Measurements from ENCODE around the gene STX1A.
"Not testable (repeated sequence)": the region's sequence is repeated elsewhere in the genome, so short reads cannot be mapped to it uniquely, and the experiment has no call there.

STX1A gene

GRCh38 chr7:73671857-73672445 lies 47.5 kb downstream of the STX1A start:
- Histone ChIP-seq H3K4me3 (ENCODE audit: low read depth in 1 of 2, low read length in 2 of 2) (no peak overlapping the region), H3K27me3 (ENCODE audit: control insufficient read depth in 1 of 2, insufficient read depth in 2 of 2, low read length in 2 of 2) (no peaks in the 10 kb centered on the region), H3K9ac (ENCODE audit: low read depth in 1 of 2, low read length in 2 of 2) (no peak overlapping the region), H3K9me3 (ENCODE audit: control insufficient read depth in 1 of 2, low read length in 2 of 2) (no peaks in the 10 kb centered on the region), H3K27ac (ENCODE audit: low read depth, low read length) (no peak overlapping the region), H3K36me3 (ENCODE audit: control insufficient read depth in 1 of 2, insufficient read depth in 2 of 2, low read length in 2 of 2) (no peaks in the 10 kb centered on the region), H3K4me1 (ENCODE audit: control insufficient read depth in 1 of 2, insufficient read depth in 2 of 2, low read length in 2 of 2) (peaks cover 5 to 6% of the 10 kb centered on the region in 2 donors)

DNA sequence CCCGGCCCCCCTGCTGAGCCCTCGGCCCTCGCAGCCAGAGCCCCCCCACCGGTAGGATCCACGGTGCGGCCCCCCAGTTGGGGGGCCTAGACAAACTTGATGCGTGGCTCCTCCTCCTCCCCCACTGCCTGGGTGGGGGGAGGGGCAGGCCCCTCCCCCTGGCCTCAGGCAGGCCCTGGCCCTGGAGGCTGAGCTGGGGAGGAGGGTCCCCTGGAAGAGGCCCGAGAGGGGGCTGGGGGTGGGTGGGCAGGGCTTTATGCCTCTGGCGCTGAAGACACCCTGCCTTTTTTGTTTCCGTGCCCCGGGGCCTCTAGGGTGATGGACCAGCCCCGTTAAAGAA lies 48.2 kb downstream of the STX1A start:
- Histone ChIP-seq H3K36me3 (ENCODE audit: control insufficient read depth in 1 of 2, insufficient read depth in 2 of 2, low read length in 2 of 2) (no peaks in the 10 kb centered on the region), H3K27ac (ENCODE audit: low read depth, low read length) (no peak overlapping the region), H3K4me1 (ENCODE audit: control insufficient read depth in 1 of 2, insufficient read depth in 2 of 2, low read length in 2 of 2) (peaks cover 5 to 6% of the 10 kb centered on the region in 2 donors), H3K9me3 (ENCODE audit: control insufficient read depth in 1 of 2, low read length in 2 of 2) (no peaks in the 10 kb centered on the region), H3K27me3 (ENCODE audit: control insufficient read depth in 1 of 2, insufficient read depth in 2 of 2, low read length in 2 of 2) (no peaks in the 10 kb centered on the region), H3K4me3 (ENCODE audit: low read depth in 1 of 2, low read length in 2 of 2) (no peak overlapping the region), H3K9ac (ENCODE audit: low read depth in 1 of 2, low read length in 2 of 2) (no peak overlapping the region)

GRCh38 chr7:73669858-73670385 lies 49.5 kb downstream of the STX1A start:
- no peaks in the 10 kb centered on the region for H3K27me3 ChIP-seq (ENCODE audit: control insufficient read depth in 1 of 2, insufficient read depth in 2 of 2, low read length in 2 of 2)
- no peak overlapping the region for H3K4me3 ChIP-seq (ENCODE audit: low read depth in 1 of 2, low read length in 2 of 2)
- no peak overlapping the region for H3K9ac ChIP-seq (ENCODE audit: low read depth in 1 of 2, low read length in 2 of 2)
- H3K9me3 ChIP-seq (ENCODE audit: control insufficient read depth in 1 of 2, low read length in 2 of 2) = no peaks in the 10 kb centered on the region
- peaks cover 6 to 9% of the 10 kb centered on the region in 2 donors for H3K4me1 ChIP-seq (ENCODE audit: control insufficient read depth in 1 of 2, insufficient read depth in 2 of 2, low read length in 2 of 2)
- no peak overlapping the region for H3K27ac ChIP-seq (ENCODE audit: low read depth, low read length)
- H3K36me3 ChIP-seq (ENCODE audit: control insufficient read depth in 1 of 2, insufficient read depth in 2 of 2, low read length in 2 of 2) = no peaks in the 10 kb centered on the region

DNA sequence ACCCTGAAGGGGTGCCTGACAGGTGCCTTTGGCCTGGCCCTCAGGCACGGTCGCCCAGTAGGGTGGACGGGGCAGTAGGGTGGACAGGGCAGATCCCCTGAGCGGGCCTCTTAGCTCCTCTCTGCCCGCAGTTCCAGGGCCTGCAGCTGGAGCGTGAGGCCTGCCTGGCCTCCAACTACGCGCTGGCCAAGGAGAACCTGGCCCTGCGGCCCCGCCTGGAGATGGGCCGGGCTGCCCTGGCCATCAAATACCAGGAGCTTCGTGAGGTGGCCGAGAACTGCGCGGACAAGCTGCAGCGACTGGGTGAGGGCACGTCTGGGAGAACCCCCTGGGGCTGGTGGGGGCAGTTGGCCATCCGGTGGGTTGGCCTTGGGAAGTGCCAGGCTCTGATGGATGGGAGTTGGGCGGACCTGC lies 50.2 kb downstream of the STX1A start:
- no peaks in the 10 kb centered on the region for H3K36me3 ChIP-seq (ENCODE audit: control insufficient read depth in 1 of 2, insufficient read depth in 2 of 2, low read length in 2 of 2)
- no peak overlapping the region for H3K4me3 ChIP-seq (ENCODE audit: low read depth in 1 of 2, low read length in 2 of 2)
- H3K27me3 ChIP-seq (ENCODE audit: control insufficient read depth in 1 of 2, insufficient read depth in 2 of 2, low read length in 2 of 2) = no peaks in the 10 kb centered on the region
- H3K9me3 ChIP-seq (ENCODE audit: control insufficient read depth in 1 of 2, low read length in 2 of 2) = no peaks in the 10 kb centered on the region
- no peak overlapping the region for H3K9ac ChIP-seq (ENCODE audit: low read depth in 1 of 2, low read length in 2 of 2)
- H3K4me1 ChIP-seq (ENCODE audit: control insufficient read depth in 1 of 2, insufficient read depth in 2 of 2, low read length in 2 of 2) = peaks cover 6 to 9% of the 10 kb centered on the region in 2 donors
- no peak overlapping the region for H3K27ac ChIP-seq (ENCODE audit: low read depth, low read length)

DNA sequence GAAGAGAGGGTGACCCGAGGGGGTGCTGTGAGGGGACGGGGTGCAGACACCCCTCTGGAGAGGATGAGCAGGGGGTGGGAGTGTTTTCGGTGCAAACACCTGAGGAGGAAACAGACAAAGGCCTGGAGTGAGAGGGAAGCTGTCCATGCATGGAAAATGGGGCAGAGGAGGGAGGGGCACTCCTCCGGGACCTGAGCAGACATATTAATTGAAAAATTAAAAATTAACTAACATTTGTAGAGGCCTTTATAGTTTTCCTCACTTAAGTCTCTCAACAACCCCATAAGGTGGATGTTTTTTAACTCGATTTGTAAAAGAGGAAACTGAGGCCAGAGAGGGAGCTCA lies 50.6 kb downstream of the STX1A start:
- Histone ChIP-seq H3K9me3 (ENCODE audit: control insufficient read depth in 1 of 2, low read length in 2 of 2) (no peaks in the 10 kb centered on the region), H3K4me1 (ENCODE audit: control insufficient read depth in 1 of 2, insufficient read depth in 2 of 2, low read length in 2 of 2) (peaks cover 6 to 9% of the 10 kb centered on the region in 2 donors), H3K4me3 (ENCODE audit: low read depth in 1 of 2, low read length in 2 of 2) (peak overlapping the region; percentile 56 to 60), H3K27ac (ENCODE audit: low read depth, low read length) (no peak overlapping the region), H3K9ac (ENCODE audit: low read depth in 1 of 2, low read length in 2 of 2) (peak overlapping the region; percentile 43 to 59), H3K27me3 (ENCODE audit: control insufficient read depth in 1 of 2, insufficient read depth in 2 of 2, low read length in 2 of 2) (no peaks in the 10 kb centered on the region), H3K36me3 (ENCODE audit: control insufficient read depth in 1 of 2, insufficient read depth in 2 of 2, low read length in 2 of 2) (no peaks in the 10 kb centered on the region)

DNA sequence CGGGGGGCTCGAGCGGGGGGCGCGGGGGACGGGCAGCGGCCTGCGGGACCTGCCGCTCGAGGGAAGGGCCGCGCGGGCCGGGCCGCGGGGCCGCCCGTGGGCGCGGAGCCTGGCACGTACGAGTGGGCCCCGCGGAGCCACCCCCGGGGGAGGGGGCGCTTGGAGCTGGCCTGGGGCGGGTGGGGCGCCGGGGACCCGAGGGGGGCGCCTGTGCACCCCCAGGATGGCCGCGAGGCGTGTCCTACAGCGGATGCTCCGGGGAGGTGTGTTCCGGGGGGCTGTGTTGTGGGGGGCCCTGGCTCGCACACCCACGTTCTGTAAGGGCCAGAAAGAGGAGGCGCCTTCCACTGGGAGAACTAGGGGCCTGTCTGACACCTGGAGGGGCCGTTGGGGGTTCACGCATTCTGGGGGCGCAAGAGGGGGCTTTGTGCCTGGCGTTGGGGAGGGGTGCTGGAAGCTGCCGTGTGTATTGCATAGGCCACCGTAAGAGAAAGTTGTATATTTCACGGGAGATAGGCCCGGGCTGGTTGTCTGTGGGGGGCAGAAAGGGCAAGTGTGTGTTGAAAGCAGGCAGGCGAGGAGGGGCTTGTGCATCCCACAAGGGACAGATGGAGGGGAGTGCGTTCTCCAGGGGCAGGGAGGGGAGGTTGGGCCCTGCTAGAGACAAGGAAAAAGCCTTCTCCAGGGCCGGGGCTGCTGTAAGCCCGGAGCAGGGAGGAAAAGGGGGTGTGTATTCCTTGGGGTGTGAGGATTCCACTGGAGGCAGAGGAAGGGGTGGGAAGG lies 51.2 kb downstream of the STX1A start:
- no peaks in the 10 kb centered on the region for H3K9me3 ChIP-seq (ENCODE audit: control insufficient read depth in 1 of 2, low read length in 2 of 2)
- H3K9ac ChIP-seq (ENCODE audit: low read depth in 1 of 2, low read length in 2 of 2) = peak overlapping the region; percentile 43 to 59
- no peak overlapping the region for H3K27ac ChIP-seq (ENCODE audit: low read depth, low read length)
- peaks cover 6 to 9% of the 10 kb centered on the region in 2 donors for H3K4me1 ChIP-seq (ENCODE audit: control insufficient read depth in 1 of 2, insufficient read depth in 2 of 2, low read length in 2 of 2)
- H3K4me3 ChIP-seq (ENCODE audit: low read depth in 1 of 2, low read length in 2 of 2) = peak overlapping the region; percentile 56 to 60
- no peaks in the 10 kb centered on the region for H3K36me3 ChIP-seq (ENCODE audit: control insufficient read depth in 1 of 2, insufficient read depth in 2 of 2, low read length in 2 of 2)
- no peaks in the 10 kb centered on the region for H3K27me3 ChIP-seq (ENCODE audit: control insufficient read depth in 1 of 2, insufficient read depth in 2 of 2, low read length in 2 of 2)

GRCh38 chr7:73667344-73668102 lies 51.9 kb downstream of the STX1A start, which contains the start of gene VPS37D:
Gene VPS37D, plus strand, starts transcription at chr7:73667831. Its CDS starts 128 bp downstream, at chr7:73667959.
- Histone ChIP-seq H3K9ac (ENCODE audit: low read depth in 1 of 2, low read length in 2 of 2) (peak within 1 kb of the TSS; percentile 43 to 59), H3K4me1 (ENCODE audit: control insufficient read depth in 1 of 2, insufficient read depth in 2 of 2, low read length in 2 of 2) (peaks cover 6 to 9% of the 10 kb centered on the region in 2 donors), H3K9me3 (ENCODE audit: control insufficient read depth in 1 of 2, low read length in 2 of 2) (no peaks in the 10 kb centered on the region), H3K36me3 (ENCODE audit: control insufficient read depth in 1 of 2, insufficient read depth in 2 of 2, low read length in 2 of 2) (no peaks in the 10 kb centered on the region), H3K27ac (ENCODE audit: low read depth, low read length) (no peak within 1 kb of the TSS), H3K4me3 (ENCODE audit: low read depth in 1 of 2, low read length in 2 of 2) (peak within 1 kb of the TSS; percentile 59 to 60), H3K27me3 (ENCODE audit: control insufficient read depth in 1 of 2, insufficient read depth in 2 of 2, low read length in 2 of 2) (no peaks in the 10 kb centered on the region)

DNA sequence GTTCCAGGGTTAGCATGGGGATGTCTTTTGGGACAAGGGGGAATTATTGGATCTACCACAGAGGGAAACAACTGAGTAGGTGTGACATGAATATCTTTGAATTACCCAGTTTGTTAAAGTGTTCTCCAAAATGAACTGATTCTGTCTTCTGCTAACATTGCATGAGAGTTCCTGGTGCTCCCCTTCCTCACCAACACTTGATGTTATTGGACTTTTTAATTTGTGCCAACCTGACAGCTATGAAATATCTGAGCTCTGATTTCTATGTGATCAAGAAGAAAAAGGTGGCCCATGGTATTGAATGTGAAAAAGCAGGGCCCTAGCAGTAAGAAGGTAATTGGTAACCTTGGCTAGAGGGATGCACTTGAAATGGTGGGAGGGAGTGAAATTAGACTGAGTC lies 56.4 kb downstream of the STX1A start:
- H3K36me3 ChIP-seq (ENCODE audit: control insufficient read depth in 1 of 2, insufficient read depth in 2 of 2, low read length in 2 of 2) = no peaks in the 10 kb centered on the region
- H3K4me3 ChIP-seq (ENCODE audit: low read depth in 1 of 2, low read length in 2 of 2) = no peak overlapping the region
- no peak overlapping the region for H3K9ac ChIP-seq (ENCODE audit: low read depth in 1 of 2, low read length in 2 of 2)
- no peak overlapping the region for H3K27ac ChIP-seq (ENCODE audit: low read depth, low read length)
- H3K27me3 ChIP-seq (ENCODE audit: control insufficient read depth in 1 of 2, insufficient read depth in 2 of 2, low read length in 2 of 2) = no peaks in the 10 kb centered on the region
- peaks cover 0 to 4% of the 10 kb centered on the region in 2 donors for H3K4me1 ChIP-seq (ENCODE audit: control insufficient read depth in 1 of 2, insufficient read depth in 2 of 2, low read length in 2 of 2)
- H3K9me3 ChIP-seq (ENCODE audit: control insufficient read depth in 1 of 2, low read length in 2 of 2) = no peaks in the 10 kb centered on the region

- H3K9ac ChIP-seq (ENCODE audit: low read depth in 1 of 2, low read length in 2 of 2); H3K27ac ChIP-seq (ENCODE audit: low read depth, low read length); H3K4me1 ChIP-seq (ENCODE audit: control insufficient read depth in 1 of 2, insufficient read depth in 2 of 2, low read length in 2 of 2); H3K36me3 ChIP-seq (ENCODE audit: control insufficient read depth in 1 of 2, insufficient read depth in 2 of 2, low read length in 2 of 2); H3K9me3 ChIP-seq (ENCODE audit: control insufficient read depth in 1 of 2, low read length in 2 of 2); H3K27me3 ChIP-seq (ENCODE audit: control insufficient read depth in 1 of 2, insufficient read depth in 2 of 2, low read length in 2 of 2); H3K4me3 ChIP-seq (ENCODE audit: low read depth in 1 of 2, low read length in 2 of 2): not testable (repeated sequence)
Observed at GRCh38 chr7:73660594-73660993, 58.9 kb downstream of the STX1A start.

- H3K4me3 ChIP-seq (ENCODE audit: low read depth in 1 of 2, low read length in 2 of 2) = no peak overlapping the region
- H3K27ac ChIP-seq (ENCODE audit: low read depth, low read length) = no peak overlapping the region
- H3K36me3 ChIP-seq (ENCODE audit: control insufficient read depth in 1 of 2, insufficient read depth in 2 of 2, low read length in 2 of 2) = no peaks in the 10 kb centered on the region
- H3K4me1 ChIP-seq (ENCODE audit: control insufficient read depth in 1 of 2, insufficient read depth in 2 of 2, low read length in 2 of 2) = no peaks in the 10 kb centered on the region
- H3K9me3 ChIP-seq (ENCODE audit: control insufficient read depth in 1 of 2, low read length in 2 of 2) = no peaks in the 10 kb centered on the region
- no peak overlapping the region for H3K9ac ChIP-seq (ENCODE audit: low read depth in 1 of 2, low read length in 2 of 2)
- no peaks in the 10 kb centered on the region for H3K27me3 ChIP-seq (ENCODE audit: control insufficient read depth in 1 of 2, insufficient read depth in 2 of 2, low read length in 2 of 2)
Observed at GRCh38 chr7:73659983-73660382, 59.5 kb downstream of the STX1A start.
